HT-29 (cell line): ENCODE data around the gene IL9. TPM values are rescaled to one million over a fixed set of nuclear protein-coding genes. Genes with fewer than 3 reads are reported as not detected.

Experiments
- DNase-seq: peaks from one replicate; pipeline ENCODE4 v3.0.0-alpha.2; 2015; ENCODE audit warnings: low spot score
- total RNA-seq: library from RNA; depleted of rRNA; stranded (reverse); fragments of >200 nt; shearing (Covaris generic); gene quantifications from 2 replicates; pipeline ENCODE4 v1.2.3, GENCODE V29; 2014; rRNA removed

The IL9 gene
- not detected in 2 replicates for total RNA-seq

DNA sequence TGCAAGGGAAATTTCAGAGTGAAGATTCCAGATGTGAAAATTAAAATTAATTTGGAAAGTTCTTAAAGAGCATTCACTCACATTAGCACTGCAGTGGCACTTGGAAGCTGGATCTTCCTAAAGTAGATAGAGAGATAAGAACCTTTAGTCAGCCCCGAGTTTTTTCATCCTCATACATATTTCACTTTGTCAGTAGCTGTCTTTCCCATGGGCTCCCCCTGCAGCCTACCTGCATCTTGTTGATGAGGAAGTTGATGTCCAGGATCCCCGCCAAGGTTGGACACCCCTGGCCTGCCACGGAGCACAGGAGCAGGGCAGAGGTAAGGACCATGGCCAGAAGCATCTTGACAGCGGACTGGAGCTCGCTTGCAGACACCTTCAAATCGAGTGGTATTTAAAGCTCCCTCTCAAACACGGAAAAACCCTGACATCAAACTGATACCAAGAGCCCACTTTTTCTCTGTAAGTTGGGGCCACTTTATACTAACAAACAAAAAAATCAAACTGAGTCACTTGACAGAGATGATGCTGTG lies at the start of gene IL9:
IL9 (minus strand) TSS at position 368 of the 533 bp plus-strand sequence; CDS start at position 343, 25 bp downstream.
- DNase-seq: no peak

DNA sequence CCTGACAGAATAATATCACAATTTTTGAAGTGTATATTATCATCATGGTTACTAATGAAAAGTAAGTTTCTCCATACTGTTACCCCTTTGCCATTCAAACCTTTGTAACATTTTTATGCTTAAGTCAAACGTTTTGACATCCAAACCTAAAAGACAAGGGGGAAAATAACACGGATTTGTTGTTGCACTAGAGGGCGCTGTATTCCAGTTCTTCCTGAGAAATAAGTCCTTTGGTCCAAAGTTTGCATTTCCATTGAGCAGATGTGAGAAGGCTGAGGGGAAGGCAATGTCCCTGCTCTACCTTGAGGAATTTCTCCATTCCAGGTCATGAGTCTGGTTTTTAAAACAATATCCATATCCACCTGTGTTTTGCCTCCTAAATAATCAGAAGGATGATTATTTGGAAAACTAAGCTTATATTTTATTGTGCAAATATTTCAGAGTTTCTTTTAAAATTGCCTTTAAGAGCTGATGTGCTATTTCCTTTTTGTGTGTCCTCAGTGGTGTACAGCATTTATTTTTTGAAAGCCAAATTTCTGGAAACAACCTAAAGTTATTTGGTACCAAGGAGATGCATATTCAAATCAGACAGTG lies 49.4 kb upstream of the IL9 start:
- DNase-seq: peak; percentile 85

DNA sequence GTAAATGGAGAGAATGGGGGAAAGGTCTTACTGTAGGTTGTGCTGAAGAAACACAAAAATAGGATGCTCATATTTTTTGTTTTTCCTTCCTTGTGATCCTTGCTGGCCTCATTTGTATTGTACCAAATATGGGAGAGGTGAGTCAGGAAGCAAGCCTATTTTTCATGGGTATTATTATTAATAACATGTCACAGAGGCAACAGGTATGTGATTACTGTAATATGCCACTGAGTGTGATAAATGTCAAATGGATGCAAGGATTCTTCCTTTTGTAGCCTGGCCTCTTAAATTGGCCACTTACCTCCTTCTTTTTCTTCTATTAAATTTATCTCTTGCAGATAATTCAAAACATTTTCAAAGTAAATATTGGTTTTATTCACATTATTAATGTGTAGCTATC lies 48.9 kb upstream of the IL9 start:
- DNase-seq: no peak

DNA sequence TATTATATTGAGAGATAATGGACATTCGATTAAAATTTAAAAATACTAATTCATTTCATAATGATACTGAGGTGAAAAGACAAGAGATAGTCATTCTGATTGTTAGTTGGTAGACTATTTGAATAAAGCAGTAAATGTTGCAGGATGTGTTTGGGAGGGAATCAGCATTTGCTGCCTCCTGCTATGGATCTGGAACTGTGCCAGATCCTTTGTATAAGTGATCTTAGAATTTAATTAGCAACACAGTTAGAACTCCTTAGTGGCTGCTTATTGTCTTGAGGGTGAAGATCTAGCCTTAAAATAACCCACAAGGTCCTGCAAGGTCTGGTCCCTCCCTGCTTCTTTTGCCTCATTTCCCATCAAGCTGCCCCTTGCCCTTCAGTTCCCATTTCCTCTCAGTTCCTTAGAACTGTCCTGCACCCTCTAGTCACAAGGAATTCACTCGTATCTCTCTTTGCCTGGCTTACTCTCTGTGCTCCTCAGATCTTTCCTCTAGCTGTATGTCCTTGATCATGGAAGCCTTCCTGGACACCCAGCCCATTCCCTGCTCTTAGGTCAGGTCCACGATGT lies 46.6 kb upstream of the IL9 start:
- no peak for DNase-seq

DNA sequence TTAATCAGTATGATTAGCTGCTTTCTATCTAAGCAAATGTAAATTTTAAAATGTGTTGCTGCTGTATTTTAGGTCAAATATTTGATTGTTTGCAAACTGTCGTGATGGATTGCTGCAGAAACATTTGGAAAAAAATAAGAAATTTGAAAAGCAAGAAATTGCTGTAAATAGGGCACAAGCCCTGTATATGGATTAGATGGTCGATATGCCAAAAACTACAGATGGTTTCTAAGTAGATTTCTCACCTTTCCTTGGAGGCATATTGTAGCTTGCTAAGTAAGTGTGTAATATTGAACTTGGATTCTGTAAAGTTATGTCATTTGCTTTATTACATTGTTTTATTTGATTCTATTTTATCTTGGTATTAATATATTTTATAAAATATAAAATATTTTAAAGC lies 46.1 kb upstream of the IL9 start:
- no peak for DNase-seq

DNA sequence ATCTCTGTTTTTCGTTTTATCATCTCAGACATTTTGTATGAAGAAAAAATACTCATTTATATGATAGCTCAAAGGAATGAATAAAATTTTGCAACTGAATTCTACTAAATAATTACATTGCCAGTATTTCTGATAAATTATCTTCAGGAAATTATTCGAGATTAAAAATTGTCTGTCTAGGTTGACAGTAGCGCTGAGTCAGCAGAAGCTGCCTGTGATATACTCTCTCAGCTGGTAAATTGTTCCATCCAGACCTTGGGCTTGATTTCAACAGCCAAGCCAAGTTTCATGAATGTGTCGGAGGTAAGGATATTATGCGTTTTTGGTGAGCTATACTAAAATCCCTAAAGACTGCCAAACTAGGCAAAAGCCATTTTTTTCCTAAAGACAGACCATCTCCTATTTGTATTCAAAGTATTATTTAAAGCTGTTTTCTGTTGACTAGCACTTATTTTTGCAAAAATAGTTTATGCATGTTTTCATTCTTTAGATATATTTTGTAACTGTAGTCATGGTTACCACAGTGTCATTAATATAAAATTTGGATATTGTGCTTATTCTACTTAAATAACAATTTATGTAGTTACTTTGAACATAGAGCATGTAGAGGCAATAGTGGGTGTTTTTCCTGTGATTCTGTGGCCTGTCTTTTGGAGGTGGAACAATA lies 41.7 kb upstream of the IL9 start:
- DNase-seq: no peak

DNA sequence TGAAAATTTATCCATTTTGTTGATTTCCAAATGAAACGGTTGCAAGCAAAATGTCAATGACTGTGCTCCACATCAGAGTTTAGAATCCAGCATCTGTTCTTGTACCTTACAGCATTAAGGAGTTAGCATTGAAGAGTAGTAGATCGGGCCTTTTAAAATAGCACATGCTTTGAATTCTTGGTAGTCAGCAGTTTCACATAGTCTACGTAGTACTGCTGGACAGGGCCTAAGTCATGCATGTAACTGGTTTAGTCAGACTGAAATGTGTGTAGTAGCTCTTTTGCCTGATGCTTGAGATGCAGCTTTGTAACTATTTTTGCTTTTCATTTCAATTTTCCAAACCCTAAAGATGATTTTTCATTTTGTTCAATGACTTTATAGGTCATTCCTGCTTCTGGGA lies 39.3 kb upstream of the IL9 start:
- no peak for DNase-seq

DNA sequence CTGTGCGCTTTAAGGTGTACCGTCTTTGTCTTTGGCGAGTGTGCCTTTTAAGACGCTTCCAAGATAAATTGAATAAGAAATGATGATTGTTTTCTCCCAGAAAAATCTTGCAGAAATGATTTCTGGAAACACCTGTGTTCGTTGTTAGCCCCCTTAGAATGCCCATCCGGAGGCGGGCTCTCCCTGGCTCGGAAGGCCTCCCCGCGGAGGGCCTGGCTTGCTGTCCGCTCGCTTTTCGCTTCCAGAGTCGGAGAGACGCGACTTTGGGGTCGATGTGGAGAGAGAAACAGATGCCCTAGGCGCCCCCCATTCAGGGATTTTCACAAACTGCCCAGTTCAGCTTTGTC lies 35.3 kb upstream of the IL9 start:
- no peak for DNase-seq

DNA sequence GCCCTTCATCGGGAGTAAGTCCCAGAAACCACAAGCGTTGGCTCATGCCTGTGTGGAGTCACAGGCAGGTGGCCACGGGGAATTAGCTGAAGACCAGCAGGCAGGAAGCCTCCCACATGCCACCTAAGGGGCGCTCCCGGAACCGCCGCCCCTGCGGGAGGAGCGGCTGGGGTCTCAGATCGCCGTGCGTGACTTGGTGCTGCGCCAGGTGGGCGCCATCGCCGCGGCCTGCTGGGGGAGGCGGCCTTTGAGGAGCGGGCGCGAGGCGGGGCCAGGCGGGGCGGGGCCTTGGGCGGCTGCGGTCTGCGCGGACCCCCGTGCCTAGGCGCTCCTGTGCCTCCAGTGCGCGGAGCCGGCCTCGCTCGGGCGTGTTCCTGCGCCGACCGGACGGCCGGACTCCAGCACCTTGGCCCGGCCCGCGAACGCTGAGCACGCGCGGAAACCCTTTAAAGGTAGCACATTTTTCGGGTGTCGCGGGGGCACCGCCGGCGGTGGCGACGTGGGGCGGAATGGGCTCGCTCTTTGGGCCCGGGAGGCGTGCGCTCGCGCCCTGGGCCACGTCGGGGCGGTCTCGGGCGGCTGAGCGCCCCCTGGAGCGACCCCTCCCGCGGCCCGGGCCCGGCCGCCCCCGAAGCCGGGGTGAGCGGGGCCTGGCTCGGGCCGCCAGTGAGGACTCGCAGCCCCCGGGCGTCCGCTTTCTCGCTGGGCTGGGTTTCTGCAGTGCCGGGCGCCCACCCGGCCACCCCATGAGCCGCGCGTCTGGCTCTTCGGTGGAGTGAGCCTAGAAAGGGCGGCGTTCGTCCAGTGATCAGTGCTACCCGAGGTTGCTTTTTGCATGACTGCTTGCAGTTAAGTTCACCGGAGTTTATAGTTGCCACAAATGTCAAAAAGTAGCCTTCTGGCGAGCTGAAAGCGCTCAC lies 34.6 kb upstream of the IL9 start:
- DNase-seq: no peak

DNA sequence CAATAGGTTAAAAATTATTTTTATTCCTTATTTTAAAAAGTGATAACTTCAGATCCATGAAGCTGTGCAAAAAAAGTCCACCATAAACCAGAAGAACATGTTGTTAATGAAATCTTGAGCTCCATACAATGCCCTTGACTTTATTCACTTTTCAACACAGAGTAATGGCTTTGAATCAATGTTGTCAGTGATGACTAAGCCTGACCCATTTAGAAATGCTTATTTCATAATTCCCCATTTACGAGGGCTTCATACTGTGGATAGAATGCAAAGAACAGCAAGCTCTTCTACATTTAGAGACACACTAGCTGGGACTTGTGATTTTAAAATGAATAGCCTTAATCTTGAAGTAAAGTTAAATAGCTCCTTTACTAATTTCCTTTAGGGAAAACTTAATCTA lies 25.7 kb upstream of the IL9 start:
- DNase-seq: no peak

DNA sequence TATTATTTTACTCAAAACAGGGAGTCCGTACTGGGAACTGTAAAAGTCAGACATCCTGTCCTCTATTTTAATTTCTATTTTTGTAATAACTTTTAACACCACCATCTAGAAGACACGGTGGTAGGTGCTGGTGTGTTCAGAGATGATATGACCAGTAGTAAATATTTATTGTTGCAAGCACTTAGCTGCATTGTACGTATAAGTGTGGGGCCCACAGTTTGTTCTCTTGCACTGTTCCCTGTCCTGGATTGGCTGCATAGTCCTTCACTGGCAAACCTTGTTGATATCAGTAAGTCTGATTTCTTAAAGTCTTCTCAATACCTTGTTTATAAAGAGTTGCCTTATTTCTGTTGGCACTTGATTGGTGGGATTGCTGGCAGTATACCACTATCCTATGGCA lies 24.6 kb upstream of the IL9 start:
- no peak for DNase-seq

DNA sequence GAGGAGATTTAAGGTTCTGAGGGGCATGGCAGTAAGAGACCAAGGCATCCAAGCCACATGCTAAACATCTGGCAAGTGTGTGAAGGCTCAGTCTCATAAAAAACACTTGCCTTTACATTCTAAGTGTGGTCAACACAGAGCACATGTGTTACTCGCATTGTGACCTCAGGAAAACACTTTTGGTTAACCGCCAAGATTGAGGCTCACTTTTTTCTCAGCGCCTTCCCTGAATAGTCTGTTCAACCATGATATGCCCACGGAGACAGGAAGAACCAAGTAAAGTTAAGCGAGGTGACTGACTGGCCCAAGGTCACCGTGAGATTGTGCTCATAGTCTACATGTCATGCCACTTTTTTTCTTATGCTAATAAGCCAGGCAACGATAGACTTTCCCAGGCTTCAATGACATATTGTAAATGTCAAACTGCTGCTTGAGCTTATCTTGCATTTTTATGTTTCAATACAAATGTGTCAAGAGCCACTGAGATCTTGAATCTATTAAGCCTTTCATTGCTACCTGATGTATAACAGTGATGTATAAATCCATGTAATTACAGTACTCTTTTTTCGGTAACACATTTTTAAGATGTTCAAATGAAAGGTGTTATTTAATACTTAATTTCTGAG lies 21.1 kb upstream of the IL9 start:
- no peak for DNase-seq

DNA sequence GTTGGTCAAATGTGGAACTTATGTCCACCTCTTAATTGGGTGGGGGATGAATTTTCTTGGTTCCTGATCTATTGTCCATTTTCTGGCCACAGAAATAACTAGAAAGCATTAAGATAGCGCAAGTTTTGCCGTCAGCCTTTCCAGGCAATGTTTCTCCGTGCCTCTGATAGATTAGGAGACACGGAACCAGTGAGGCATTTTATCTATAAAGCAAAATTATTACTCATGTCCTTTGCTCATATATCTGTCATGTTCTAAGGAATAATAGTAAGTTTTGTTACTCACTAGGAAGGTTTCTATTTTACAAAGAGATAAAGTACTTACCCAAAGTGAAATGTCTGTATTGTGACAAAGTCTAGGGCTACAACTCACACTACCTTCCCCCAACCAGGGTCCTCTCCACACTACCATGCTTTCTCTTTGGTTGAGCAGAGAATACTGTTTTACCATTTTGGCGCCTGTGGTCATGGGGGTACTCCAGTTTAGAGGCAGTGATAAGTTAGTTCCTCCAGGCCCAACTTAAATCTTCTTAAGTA lies 19.9 kb upstream of the IL9 start:
- DNase-seq: no peak

DNA sequence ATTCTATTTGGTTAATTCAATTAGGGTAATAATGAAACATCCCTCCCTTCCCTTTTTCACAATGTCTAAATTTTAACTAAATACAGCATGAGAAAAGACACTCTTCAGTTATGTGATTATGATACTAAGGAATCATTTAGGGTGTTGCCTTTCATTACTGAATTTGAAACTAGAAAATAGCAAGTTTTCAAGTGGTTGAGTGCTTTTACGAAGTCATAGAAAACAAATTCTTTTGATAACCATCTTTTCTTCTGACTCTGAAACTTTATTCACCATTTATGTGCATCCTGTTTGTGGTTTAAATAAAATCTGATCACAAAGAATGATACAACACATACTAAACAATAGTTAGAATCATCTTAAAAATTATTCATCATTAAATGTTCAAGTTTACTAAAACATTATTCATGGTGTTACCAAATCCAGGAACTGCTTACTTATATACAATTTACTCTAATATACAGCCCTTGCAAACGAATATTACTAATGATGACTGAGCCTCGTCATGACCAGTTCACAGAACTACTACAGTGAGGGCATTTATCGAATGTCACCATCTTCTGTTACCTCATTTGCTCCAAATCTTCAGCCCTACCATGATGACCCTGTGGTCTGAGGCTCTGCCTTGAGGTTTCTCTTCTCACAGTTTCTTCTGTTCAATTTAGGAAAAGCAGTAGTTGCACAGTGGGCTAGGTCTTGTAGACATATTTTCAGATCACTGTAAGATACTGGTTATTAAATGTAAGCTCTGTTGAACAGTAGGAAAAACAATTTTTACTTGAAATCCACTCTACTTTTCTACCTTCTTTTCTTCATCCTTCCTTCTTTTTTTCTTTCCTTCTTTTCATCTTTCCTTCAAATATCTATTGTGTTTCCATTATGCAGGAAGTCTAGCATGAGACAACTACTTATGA lies 18.3 kb upstream of the IL9 start:
- DNase-seq: no peak

DNA sequence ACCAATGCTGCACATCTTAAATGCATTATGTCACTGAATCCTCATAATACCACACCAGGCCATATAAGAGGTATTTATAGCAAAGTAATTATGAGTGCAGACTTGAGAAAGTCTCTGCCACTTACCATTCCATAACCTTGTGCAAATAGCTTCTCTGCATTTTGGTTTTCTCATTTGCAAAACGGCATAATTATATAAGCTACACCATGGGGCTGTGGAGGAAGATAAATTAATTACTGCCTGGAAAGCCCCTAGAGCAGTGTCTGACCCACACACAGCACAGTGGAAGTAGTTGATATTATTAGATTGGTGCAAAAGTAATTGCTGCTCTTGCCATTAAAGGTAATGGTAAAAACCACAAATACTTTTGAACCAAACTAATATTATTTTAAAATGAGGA lies 9.5 kb upstream of the IL9 start:
- DNase-seq: no peak

DNA sequence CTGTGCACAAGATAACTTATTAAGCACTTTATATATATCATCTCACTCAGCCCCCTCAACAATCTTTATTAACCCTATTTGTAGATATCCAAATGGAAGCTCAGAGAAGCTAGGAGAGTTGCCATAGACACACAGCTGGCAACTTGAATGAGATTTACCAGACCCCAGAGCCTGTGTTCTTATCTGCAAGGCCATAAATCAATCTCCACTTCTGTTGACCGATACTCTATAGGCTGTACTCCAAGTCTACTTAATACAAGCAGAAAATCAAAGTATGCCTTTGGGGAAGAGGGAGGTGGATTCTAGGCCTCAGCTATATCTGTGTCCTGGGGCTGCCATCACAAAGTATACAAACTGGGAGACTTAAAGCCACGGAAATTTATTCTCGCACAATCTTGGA lies 6.0 kb upstream of the IL9 start:
- DNase-seq: no peak

DNA sequence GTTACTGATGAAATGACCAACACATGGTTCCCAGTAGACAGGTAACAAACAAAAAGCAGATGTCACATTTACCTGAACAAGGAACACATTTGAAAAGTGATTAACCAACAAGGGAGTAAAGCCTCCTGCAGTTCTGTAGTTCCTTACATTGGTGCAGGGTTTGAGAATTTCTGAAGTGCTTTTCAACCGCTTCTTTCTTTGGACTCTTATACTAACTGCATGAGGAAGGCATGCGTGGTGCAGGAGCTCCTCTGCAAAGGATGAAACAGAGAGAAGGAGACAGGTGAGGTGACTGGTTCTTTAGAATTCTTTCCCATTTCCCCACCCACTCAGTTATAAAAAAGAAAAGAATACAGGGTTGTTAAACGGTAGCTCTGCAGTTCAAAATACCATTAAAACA lies 4.6 kb upstream of the IL9 start:
- DNase-seq: no peak

DNA sequence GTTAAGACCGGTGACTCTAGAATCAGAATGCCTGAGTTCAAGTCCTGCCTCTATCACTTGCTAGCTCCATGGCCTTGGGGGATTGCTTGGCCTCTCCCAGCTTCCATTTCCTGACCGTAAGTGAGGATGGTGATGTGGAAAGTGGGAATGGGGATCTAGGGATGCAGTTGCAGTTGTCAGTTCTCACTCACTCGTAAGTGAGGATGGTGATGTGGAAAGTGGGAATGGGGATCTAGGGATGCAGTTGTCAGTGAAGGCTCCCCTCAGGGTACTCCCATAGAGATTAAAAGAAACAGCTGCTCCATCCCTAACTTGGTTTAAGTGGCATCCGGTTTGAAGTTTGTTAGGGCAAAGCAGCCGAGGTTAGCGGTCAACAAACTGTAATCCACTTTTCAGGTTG lies 3.0 kb upstream of the IL9 start:
- DNase-seq: no peak

DNA sequence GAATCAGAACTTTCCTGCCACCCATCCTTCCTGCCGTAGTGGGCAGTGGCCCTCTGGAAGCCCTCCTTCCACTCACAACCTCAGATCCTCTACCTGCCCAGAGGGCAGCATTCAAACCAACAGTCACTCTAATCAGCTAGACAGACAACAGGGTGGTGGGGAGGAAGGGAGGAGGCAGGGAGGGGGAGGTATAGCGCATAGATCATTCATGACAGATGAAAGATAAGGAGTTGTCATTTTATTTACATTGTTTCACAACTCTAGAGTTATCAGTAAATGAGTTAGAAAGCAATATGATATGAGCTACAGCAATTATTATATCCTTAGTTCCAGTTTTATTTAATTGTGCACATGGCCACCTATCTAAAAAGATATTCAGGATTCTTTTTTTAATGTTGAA lies 852 bp downstream of the IL9 start:
- DNase-seq: no peak

DNA sequence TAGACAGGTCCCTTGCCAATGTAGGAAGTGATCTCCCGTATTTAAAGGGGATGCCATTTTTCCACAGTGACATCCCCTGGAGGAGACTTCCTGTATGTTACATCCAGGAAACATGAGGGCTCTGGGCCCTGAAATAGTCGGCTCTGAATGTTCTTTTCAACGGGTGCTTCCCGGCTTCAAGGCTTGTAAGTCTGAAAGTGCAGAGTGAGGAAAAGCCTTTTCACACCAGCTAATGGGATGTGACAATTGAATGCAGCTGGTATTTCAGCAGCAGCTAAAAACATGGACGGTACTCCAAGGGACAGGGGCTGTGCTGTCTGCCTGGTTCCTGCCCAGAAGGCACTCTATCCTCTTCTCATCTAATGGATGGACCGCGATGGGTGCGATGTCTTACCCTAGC lies 1.4 kb downstream of the IL9 start:
- no peak for DNase-seq
